GM12891 (cell line): Measurements from ENCODE around the gene FAM209B.

Source experiments
- DNase-seq: peaks from one replicate; pipeline ENCODE4 v3.0.0; 2011; ENCODE audit warnings: low spot score; ENCODE audit not compliant: insufficient read length
- FAIRE-seq: peaks from 2 replicates; lab custom pipeline; 2011; peaks lifted over from hg19 to GRCh38; lab: Jason Lieb, UNC
- PAX5 ChIP-seq: IDR thresholded peaks from 2 replicates; pipeline ENCODE4 v1.6.1; 2011; ENCODE audit warnings: low read length, moderate library complexity, mild to moderate bottlenecking; ENCODE audit not compliant: insufficient read depth, severe bottlenecking
- POLR2A ChIP-seq: IDR thresholded peaks from 2 replicates; pipeline ENCODE4 v1.6.1; 2011; ENCODE audit warnings: low read depth, low read length, control low read depth
- POLR2AphosphoS5 ChIP-seq: IDR thresholded peaks from 2 replicates; pipeline ENCODE4 v1.6.1; 2011; ENCODE audit warnings: low read depth, low read length, control low read depth
- POU2F2 ChIP-seq: IDR thresholded peaks from 2 replicates; pipeline ENCODE4 v1.6.1; 2011; ENCODE audit warnings: low read depth, mild to moderate bottlenecking, control low read depth, low read length, moderate library complexity
- SPI1 ChIP-seq: IDR thresholded peaks from 2 replicates; pipeline ENCODE4 v1.6.1; 2011; ENCODE audit warnings: low read depth, low read length, control low read depth
- TAF1 ChIP-seq: IDR thresholded peaks from 2 replicates; pipeline ENCODE4 v1.6.1; 2011; ENCODE audit warnings: low read depth, low read length, control low read depth

The FAM209B gene

GRCh38 chr20:56572172-56572571 lies 39.1 kb downstream of the FAM209B start:
- TF ChIP-seq POLR2A: no peak
- TF ChIP-seq POLR2AphosphoS5: no peak
- no peak for TF ChIP-seq PAX5
- no peak for TF ChIP-seq SPI1
- no peak for TF ChIP-seq POU2F2
- TF ChIP-seq TAF1: no peak
- DNase-seq: no peak
- FAIRE-seq: no peak

GRCh38 chr20:56573986-56574385 lies 40.9 kb downstream of the FAM209B start:
- FAIRE-seq: no peak
- DNase-seq: no peak
- TF ChIP-seq SPI1: no peak
- no peak for TF ChIP-seq POU2F2
- no peak for TF ChIP-seq POLR2A
- TF ChIP-seq TAF1: no peak
- no peak for TF ChIP-seq PAX5
- TF ChIP-seq POLR2AphosphoS5: no peak

DNA sequence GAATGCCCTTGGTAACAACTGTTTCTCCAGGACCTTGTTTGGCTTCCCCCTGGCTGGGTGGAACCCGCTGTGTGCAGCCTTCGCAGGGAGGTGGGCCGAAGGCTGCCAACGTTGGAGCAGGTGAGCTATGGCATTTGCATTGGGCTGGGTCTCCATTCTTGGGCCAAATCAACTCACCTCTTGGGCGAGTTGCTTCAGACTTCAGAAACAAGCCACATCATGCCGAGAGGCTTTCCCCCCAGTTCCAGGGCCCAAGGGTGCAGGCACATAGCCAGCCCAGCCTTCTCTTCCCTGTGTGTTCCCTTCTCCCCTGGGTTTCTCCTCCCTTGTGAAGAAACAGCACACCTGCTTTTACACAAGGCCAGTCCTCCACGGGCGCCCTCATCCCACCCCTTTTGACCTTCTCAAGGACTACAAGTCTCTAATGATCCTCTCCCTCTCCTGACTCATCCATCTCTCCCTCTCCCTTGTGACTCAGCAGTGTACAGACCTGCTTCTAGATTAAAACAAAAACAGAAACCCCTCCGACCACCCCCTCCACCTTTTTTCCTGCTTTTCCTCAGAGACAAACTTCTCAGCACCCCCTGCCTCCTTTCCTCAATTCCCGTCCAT lies 41.6 kb downstream of the FAM209B start:
- TF ChIP-seq TAF1 (no peak), SPI1 (no peak), POLR2A (no peak), POLR2AphosphoS5 (no peak), POU2F2 (no peak), PAX5 (no peak)
- no peak for FAIRE-seq
- DNase-seq: no peak

DNA sequence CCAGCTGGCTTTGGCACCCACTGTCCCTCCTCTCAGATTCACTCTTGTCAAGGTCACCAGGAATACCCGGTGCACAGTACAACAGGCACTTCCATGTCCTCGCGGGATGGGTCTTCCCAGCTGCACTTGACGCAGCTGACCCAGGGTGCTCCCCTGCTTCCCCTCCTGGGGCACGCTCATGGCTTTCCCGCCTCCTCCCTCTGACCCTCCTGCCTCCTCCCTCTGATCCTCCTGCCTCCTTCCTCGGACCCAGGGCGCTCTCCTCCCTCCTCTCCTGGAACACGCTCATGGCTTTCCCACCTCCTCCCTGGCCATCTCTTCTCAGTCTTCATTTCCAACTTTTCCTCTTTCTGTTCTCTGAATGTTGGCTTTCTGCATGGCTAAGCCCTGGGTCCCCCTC lies 42.1 kb downstream of the FAM209B start:
- TF ChIP-seq PAX5: no peak
- no peak for FAIRE-seq
- no peak for DNase-seq

- TF ChIP-seq POU2F2 (no peak), SPI1 (no peak), PAX5 (no peak), TAF1 (no peak), POLR2A (no peak), POLR2AphosphoS5 (no peak)
- DNase-seq: no peak
- FAIRE-seq: no peak
Measured at GRCh38 chr20:56575961-56576360, 42.9 kb downstream of the FAM209B start.

GRCh38 chr20:56579301-56579710 lies 46.3 kb downstream of the FAM209B start:
- FAIRE-seq: no peak
- DNase-seq: no peak
- TF ChIP-seq TAF1: no peak
- TF ChIP-seq POU2F2: no peak
- no peak for TF ChIP-seq POLR2A
- no peak for TF ChIP-seq SPI1
- TF ChIP-seq POLR2AphosphoS5: no peak
- TF ChIP-seq PAX5: no peak

DNA sequence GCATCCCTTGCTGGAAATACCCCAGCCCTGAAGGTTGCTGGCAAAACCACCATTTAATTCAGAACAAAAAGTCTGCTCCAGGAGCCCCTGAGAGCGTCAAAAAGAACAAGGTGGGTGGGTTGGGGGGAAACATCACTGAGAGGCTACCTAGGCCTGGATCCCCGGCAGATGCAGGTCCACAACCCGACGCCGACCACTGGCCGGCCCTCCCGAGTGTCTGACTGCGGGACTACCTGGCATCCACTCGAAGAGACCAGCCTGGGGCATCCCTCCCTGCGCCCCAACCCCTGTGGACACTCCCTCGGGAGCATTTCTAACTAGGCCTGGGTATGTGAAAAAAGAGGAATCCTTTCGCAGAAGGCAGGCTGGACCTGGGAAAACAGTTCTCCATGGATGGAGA lies 47.2 kb downstream of the FAM209B start:
- TF ChIP-seq PAX5: no peak
- TF ChIP-seq POLR2AphosphoS5: no peak
- no peak for TF ChIP-seq POLR2A
- TF ChIP-seq POU2F2: no peak
- TF ChIP-seq TAF1: no peak
- no peak for TF ChIP-seq SPI1
- no peak for FAIRE-seq
- DNase-seq: no peak

DNA sequence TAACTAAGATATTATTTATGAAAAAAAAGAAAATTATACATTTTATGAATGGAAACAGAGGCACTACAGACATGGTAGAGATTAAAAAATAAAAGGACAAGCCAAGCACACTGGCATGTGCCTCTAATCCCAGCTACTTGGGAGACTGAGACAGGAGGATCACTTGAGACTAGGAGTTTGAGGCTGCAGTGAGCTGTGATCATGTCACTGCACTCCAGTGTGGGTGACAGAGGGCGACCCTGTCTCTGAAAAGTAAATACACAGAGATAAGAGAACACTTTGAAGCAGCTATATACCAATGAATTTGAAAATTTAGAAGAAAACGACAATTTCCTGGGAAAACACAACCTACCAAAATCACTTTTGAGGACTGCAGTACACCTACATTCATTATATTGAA lies 48.7 kb downstream of the FAM209B start:
- TF ChIP-seq POLR2A: no peak
- no peak for TF ChIP-seq TAF1
- no peak for TF ChIP-seq PAX5
- TF ChIP-seq POU2F2: no peak
- no peak for TF ChIP-seq POLR2AphosphoS5
- no peak for TF ChIP-seq SPI1
- FAIRE-seq: no peak

GRCh38 chr20:56582542-56582941 lies 49.5 kb downstream of the FAM209B start:
- DNase-seq: no peak
- no peak for FAIRE-seq
- TF ChIP-seq PAX5 (no peak), TAF1 (no peak), POU2F2 (no peak), POLR2A (no peak)

More for the DNA sequence above, 48.7 kb downstream of the FAM209B start:
- no peak for DNase-seq

- no peak for TF ChIP-seq POLR2AphosphoS5
- TF ChIP-seq TAF1: no peak
- TF ChIP-seq SPI1: no peak
- no peak for TF ChIP-seq PAX5
- TF ChIP-seq POU2F2: no peak
- no peak for TF ChIP-seq POLR2A
- no peak for FAIRE-seq
- no peak for DNase-seq
Measured at GRCh38 chr20:56584916-56585315, 51.9 kb downstream of the FAM209B start.
